ENCODE results near the gene TTC9B.

DNA sequence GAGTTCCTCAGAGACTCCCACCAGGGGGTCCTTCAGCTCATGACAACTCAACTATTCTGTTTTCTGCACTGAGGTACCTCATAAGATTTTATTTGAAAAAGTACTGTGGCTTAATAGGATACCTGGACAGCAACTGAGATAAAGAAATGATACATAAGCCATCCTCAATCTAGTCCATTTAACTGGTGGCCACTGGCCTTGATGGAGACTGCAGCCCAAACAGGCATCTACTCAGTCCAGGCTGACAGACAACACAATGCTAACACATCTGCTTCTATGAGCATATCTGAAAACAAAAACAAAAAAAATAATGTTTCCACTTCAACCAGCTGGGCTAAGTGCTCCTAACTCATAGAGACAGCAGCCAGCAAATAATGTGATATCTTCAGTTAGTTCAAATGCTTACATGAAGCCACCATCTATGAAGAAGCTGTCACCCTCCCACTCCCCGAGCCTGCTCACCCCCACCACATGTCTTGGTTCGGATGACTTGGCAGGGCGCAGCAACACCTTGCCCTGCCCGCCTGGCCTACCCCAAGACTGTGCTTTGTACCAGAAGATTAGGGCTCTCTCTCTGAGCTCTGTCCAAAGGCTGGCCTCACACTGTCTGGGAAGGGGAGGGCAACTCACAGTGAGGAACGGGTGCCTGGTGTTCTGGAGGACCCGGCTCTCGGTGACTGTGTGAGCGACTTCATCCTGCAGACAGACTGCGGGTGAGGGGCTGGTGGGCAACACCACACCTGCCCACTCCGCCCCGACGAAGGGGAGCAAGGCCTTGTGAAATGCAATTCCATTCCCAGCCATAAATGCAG is 21.4 kb upstream of the TTC9B start:
- TF ChIP-seq, protein P1, sequence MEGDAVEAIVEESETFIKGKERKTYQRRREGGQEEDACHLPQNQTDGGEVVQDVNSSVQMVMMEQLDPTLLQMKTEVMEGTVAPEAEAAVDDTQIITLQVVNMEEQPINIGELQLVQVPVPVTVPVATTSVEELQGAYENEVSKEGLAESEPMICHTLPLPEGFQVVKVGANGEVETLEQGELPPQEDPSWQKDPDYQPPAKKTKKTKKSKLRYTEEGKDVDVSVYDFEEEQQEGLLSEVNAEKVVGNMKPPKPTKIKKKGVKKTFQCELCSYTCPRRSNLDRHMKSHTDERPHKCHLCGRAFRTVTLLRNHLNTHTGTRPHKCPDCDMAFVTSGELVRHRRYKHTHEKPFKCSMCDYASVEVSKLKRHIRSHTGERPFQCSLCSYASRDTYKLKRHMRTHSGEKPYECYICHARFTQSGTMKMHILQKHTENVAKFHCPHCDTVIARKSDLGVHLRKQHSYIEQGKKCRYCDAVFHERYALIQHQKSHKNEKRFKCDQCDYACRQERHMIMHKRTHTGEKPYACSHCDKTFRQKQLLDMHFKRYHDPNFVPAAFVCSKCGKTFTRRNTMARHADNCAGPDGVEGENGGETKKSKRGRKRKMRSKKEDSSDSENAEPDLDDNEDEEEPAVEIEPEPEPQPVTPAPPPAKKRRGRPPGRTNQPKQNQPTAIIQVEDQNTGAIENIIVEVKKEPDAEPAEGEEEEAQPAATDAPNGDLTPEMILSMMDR (IDR thresholded peaks at IDR 0.05; ENCODE audit: insufficient read depth, low read length): no peak
- no peak for TF ChIP-seq POLR2AphosphoS5 (IDR thresholded peaks at IDR 0.05; ENCODE audit: low read depth)
- TF ChIP-seq, protein P2, sequence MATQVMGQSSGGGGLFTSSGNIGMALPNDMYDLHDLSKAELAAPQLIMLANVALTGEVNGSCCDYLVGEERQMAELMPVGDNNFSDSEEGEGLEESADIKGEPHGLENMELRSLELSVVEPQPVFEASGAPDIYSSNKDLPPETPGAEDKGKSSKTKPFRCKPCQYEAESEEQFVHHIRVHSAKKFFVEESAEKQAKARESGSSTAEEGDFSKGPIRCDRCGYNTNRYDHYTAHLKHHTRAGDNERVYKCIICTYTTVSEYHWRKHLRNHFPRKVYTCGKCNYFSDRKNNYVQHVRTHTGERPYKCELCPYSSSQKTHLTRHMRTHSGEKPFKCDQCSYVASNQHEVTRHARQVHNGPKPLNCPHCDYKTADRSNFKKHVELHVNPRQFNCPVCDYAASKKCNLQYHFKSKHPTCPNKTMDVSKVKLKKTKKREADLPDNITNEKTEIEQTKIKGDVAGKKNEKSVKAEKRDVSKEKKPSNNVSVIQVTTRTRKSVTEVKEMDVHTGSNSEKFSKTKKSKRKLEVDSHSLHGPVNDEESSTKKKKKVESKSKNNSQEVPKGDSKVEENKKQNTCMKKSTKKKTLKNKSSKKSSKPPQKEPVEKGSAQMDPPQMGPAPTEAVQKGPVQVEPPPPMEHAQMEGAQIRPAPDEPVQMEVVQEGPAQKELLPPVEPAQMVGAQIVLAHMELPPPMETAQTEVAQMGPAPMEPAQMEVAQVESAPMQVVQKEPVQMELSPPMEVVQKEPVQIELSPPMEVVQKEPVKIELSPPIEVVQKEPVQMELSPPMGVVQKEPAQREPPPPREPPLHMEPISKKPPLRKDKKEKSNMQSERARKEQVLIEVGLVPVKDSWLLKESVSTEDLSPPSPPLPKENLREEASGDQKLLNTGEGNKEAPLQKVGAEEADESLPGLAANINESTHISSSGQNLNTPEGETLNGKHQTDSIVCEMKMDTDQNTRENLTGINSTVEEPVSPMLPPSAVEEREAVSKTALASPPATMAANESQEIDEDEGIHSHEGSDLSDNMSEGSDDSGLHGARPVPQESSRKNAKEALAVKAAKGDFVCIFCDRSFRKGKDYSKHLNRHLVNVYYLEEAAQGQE (IDR thresholded peaks at IDR 0.05; ENCODE audit: insufficient replicate concordance, low read depth): no peak
- no peak for TF ChIP-seq GABPA (IDR thresholded peaks at IDR 0.05; ENCODE audit: low read depth)
- no peak for TF ChIP-seq SPI1 (IDR thresholded peaks at IDR 0.05; ENCODE audit: borderline replicate concordance, low read depth)
